ENCODE results near the gene ICAM3.

DNA sequence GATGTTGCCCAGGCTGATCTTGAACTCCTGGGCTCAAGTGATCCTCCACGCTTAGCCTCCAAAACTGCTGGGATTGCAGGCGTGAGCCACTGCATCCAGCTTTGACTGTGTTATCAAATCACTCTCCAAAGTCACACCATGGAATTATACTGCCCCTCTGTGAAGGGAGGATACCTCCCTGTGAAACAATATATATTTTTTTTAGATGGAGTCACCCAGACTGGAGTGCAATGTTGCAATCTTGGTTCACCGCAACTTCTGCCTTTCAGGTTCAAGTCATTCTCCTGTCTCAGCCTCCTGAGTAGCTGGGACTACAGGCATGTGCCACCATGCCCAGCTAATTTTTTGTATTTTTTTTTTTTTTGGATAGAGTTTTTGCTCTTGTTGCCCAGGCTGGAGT is 33.3 kb upstream of the ICAM3 start:
- TF ChIP-seq, protein P1, sequence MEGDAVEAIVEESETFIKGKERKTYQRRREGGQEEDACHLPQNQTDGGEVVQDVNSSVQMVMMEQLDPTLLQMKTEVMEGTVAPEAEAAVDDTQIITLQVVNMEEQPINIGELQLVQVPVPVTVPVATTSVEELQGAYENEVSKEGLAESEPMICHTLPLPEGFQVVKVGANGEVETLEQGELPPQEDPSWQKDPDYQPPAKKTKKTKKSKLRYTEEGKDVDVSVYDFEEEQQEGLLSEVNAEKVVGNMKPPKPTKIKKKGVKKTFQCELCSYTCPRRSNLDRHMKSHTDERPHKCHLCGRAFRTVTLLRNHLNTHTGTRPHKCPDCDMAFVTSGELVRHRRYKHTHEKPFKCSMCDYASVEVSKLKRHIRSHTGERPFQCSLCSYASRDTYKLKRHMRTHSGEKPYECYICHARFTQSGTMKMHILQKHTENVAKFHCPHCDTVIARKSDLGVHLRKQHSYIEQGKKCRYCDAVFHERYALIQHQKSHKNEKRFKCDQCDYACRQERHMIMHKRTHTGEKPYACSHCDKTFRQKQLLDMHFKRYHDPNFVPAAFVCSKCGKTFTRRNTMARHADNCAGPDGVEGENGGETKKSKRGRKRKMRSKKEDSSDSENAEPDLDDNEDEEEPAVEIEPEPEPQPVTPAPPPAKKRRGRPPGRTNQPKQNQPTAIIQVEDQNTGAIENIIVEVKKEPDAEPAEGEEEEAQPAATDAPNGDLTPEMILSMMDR (IDR thresholded peaks at IDR 0.05; ENCODE audit: poor library complexity) = no peak
- TF ChIP-seq EZH2phosphoT487 (IDR thresholded peaks at IDR 0.05; ENCODE audit: low read depth, severe bottlenecking, unreplicated experiment) = no peak
- TF ChIP-seq EZH2 (IDR thresholded peaks at IDR 0.05; ENCODE audit: borderline replicate concordance) = no peak

All from hepatocyte (in vitro differentiated cells).